GM13976 (cell line): Measurements from ENCODE around the gene FOCAD.

ENCODE experiments used
- DNase-seq: peaks from one replicate; pipeline ENCODE4 v3.0.0; 2012; ENCODE audit warnings: low spot score
- CTCF ChIP-seq: IDR thresholded peaks from 2 replicates; pipeline ENCODE4 v1.5.1; 2012; ENCODE audit warnings: borderline replicate concordance, mild to moderate bottlenecking; ENCODE audit not compliant: insufficient read depth; ENCODE audit errors: extremely low read depth, missing control alignments, control extremely low read depth
- in situ Hi-C: fragments of 300-500 bp; cut with MboI; formaldehyde crosslinking; loops from one replicate; pipeline ENCODE4 v1.12.0; 2022; ENCODE audit warnings: low sequenced_read_pairs, mixed read lengths, inconsistent platforms; ENCODE audit not compliant: unreplicated experiment

FOCAD gene

DNA sequence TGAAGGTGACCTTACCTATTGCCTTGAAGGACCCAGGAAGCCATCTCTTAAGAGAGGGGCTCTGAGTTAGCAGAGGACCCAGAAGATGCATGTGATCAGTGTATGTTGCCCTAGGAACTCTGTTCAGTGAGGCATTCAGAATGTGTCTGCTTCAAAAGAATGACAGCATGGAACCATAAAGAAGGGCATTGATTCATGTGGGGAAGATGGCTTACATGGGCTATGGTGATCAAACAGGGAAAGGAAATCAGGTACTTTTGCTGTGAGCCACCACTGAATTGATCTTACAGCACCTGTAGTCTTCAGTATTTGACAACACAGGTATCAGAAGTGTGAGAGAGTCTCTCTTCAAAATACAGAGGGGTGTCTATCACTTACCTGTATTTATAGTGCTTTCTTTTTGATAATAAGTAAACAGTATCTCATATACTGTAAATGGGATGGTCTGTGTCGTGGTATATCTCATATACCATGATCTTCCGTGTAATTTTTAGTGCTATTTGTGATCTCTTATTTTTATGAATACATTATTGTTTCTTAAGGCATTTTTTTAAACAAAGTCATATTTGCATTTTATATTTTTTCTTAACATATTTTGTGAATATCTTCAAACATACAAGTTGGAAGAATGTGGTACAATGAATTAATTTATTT lies 57.0 kb downstream of the FOCAD start:
- no peak for TF ChIP-seq CTCF
- in situ Hi-C loops: no loop called here
- DNase-seq: no peak

DNA sequence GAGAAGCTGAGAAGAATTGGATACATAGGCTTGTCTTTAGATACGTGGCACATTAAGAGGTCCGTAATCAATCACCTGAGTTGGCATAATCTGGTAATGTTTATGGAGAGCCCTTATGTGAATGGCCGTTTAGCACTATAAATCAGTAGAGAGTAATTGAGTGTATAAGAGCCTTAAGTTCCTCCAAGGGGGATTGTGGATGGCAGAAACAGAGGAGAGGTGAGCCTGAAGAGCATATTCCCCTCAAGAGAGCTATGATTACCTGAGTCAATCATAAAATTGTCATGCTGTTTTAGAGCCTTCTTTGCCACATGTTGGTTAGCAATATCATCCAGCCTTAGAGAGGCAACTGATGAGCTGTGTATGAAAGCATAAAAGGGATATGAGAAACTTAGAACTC lies 58.8 kb downstream of the FOCAD start:
- no peak for DNase-seq
- in situ Hi-C loops: no loop called here
- TF ChIP-seq CTCF: no peak

- DNase-seq: no peak
- in situ Hi-C loops: no loop called here
- TF ChIP-seq CTCF: no peak
Observed at GRCh38 chr9:20744036-20744630, 60.1 kb downstream of the FOCAD start.

DNA sequence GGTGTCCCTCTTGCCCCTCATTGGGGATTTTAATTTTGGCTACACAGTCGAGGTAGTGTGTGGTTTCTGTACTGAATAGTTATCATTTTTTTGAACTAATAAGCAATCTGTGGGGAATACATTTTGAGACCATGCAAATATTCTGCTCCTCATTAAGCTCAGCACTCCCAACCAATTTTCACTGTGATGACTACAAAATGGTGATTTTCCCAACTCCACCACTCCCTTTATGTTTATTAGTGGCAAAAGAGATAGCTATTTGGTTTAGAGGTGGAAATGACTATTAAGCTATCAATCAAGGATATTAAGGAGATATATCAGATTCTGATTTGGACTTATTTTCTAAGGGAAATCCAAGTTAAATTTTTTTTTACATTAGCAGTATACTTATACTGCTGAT lies 62.9 kb downstream of the FOCAD start:
- DNase-seq: no peak
- in situ Hi-C loops: no loop called here
- TF ChIP-seq CTCF: no peak

DNA sequence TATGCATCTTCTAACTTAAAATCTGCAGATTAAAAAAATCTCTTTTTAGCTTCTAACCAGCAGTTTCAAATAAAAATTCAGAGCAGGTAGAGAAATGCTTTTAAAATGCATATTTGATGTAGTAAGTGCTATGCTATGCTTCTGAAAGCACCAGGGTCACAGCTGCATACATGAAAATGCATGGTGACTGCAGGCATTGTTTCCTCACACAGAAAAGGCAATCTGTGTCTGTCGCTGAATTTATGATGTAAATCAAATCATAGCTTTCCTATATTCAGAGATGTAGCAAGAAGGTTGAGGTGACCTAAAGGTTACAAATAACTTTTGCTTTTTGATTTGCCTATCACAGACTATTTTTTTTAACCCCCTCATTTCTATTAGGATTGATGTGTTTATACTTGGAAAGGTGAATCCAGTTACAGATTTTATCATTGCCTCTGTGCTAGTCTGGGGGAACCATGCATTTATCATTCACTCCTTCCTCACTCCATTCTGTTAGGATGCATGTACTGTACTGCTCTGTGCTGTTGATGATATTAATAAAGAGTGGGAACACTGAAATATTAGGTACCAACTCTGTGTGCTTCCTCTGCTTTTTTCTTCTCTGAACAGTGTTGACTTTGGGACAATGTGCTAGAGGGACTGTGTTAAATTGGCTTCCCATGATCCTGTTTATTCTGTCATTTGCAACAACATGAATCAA lies 65.6 kb downstream of the FOCAD start:
- DNase-seq: no peak
- no peak for TF ChIP-seq CTCF
- in situ Hi-C loops: no loop called here

- TF ChIP-seq CTCF: no peak
- in situ Hi-C loops: no loop called here
- no peak for DNase-seq
Observed at GRCh38 chr9:20753761-20754160, 69.7 kb downstream of the FOCAD start.
